T-helper 2 cell treated with Interferon-gamma antibody and Interleukin-4, amounts not matched to agents 100 ng/mL and 5 ng/mL, for 36 hours (primary cell): ENCODE results near the gene LILRB4. TPM values are rescaled to one million over a fixed set of nuclear protein-coding genes. Genes with fewer than 3 reads are reported as not detected.
"Not testable (repeated sequence)": the region's sequence is repeated elsewhere in the genome, so short reads cannot be mapped to it uniquely, and the experiment has no call there.

ENCODE experiments used
- intact Hi-C: fragments of 100-400 bp; cut with micrococcal nuclease; formaldehyde crosslinking; loops from one replicate; pipeline ENCODE4 v1.15.1; 2023
- total RNA-seq: library from RNA; stranded (reverse); gene quantifications from 2 replicates; pipeline ENCODE4 v1.2.3, GENCODE V29; 2022

LILRB4 gene
- 0.23 and 0.30 TPM in 2 replicates for total RNA-seq

DNA sequence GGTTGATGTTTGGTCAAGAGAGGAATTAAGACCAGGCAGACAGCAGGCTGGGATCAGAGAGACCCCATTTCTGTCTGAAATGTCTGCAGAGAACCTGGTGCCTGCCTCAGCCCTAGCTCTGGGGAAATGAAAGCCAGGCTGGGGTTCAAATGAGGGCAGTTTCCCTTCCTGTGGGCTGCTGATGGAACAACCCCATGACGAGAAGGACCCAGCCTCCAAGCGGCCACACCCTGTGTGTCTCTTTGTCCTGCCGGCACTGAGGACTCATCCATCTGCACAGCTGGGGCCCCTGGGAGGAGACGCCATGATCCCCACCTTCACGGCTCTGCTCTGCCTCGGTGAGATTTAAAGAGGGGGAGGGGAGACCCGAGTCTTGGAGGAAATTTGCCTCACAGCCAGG, at the start of gene LILRB4:
TSS of gene LILRB4 (plus strand) at position 256 of the 400 bp plus-strand sequence. CDS start at position 305, 49 bp downstream.
- intact Hi-C loops = no loop called here

GRCh38 chr19:54614726-54615125, 48.1 kb upstream of the LILRB4 start:
- intact Hi-C loops = no loop called here

- intact Hi-C loops = no loop called here
Measured at GRCh38 chr19:54616057-54616456, 46.7 kb upstream of the LILRB4 start.

DNA sequence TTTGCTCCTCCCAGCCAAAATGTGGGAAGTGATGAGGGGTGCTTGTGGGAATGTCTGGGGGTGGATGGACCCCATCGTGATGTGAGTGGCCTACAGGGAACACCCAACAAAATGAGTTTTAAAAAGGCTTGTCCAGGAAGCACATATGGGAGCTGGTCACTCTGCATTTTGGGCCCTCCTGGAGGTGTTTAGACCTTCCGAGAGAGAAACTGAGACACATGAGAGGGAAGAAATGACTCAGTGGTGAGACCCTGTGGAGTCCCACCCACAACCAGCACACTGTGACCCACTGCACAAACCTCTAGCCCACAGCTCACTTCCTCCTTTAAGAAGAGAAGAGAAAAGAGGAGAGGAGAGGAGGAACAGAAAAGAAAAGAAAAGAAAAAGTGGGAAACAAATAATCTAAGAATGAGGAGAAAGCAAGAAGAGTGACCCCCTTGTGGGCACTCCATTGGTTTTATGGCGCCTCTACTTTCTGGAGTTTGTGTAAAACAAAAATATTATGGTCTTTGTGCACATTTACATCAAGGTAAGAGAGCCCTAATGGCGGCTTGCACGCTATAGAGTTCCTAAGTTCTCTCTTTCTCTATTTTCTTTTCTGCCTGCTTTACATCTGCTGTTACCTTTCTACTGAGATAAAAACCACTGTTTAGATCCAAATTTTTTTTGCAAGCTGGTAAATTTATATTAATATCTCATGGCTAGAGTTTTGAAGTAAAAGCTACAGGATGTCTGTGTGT, 45.8 kb upstream of the LILRB4 start:
- intact Hi-C loops = no loop called here

DNA sequence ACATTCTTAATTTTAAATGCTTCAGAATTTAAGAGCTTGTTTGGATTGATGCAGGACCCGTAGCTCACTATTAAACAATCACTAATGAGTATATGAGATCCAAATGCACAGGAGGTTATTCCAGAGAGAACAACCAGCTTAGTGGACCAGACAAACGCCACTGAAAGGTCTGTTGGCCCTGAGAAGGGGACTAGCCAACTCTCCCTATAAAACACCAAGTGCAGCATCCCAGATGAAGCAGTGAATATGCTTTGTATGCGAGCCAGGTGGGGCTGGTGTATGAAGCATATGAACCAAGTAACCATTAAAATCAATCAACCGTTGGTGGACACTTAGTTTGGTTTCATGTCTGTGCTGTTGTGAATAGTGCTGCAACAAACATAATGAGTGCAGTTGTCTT, 42.3 kb upstream of the LILRB4 start:
- intact Hi-C loops = no loop called here

GRCh38 chr19:54622431-54622830, 40.4 kb upstream of the LILRB4 start:
- intact Hi-C loops = no loop called here

DNA sequence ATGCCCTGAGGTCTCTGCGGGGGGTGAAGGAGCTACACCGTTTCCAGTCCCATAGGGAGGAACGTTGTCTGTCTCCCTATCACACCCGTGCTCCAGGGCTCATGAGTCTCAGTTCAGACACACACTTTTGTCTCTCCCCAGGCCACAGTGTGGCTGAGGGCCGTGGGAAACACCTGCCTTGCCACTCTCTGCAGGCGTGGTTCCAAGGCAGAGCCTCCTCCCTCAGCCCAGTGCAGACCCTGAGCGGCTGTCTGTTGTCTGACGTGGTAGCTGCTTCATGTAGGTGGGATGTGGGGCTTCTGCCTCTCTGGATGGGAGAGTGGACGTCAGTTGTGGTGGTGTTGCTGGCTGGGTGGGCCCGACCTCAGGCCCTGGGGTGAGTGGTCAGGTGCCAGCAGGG, 38.6 kb upstream of the LILRB4 start:
- intact Hi-C loops = not testable (repeated sequence)

GRCh38 chr19:54624934-54625730, 37.7 kb upstream of the LILRB4 start:
- intact Hi-C loops = not testable (repeated sequence)

- intact Hi-C loops = no loop called here
Measured at GRCh38 chr19:54626757-54627156, 36.0 kb upstream of the LILRB4 start.

DNA sequence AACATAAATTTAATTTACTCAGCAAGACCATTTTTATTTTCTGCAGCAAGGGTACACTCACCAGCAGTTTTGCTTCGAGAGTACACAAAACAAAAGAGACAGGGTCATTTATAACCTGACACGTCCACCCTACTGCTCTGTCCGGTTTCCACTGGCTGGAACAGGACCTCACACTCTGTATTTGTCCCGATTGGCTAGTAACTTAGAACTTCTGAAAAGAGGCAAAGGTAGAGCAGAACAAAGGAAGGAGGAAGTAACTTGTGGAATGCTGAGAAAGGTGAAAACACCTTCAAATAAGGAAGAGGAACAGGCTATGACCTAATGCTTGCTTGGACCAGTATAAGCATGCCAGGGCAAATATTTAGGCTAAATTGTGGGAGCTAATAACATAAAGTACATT, 34.9 kb upstream of the LILRB4 start:
- intact Hi-C loops = not testable (repeated sequence)

DNA sequence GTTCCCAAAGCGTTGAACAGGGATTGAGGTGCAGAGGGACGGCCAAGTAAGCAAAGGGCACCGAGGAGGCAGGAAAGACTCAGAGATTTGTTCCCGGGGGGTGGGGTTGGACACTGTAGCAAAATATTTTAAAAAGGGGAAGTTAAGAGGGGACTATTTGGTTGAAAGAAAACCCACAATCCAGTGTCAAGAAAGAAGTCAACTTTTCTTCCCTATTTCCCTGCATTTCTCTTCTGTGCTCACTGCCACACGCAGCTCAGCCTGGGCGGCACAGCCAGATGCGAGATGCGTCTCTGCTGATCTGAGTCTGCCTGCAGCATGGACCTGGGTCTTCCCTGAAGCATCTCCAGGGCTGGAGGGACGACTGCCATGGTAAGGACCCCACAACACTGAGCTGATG, 32.5 kb upstream of the LILRB4 start, which contains the start of gene LILRB1:
TSS of gene LILRB1 (plus strand) at position 223 of the 400 bp plus-strand sequence. CDS start 590 bp downstream, outside the sequence.
- intact Hi-C loops = loop anchor here (5.0 kb wide), 1 partner anchor 333 kb away; no protein-coding TSS in a partner anchor

DNA sequence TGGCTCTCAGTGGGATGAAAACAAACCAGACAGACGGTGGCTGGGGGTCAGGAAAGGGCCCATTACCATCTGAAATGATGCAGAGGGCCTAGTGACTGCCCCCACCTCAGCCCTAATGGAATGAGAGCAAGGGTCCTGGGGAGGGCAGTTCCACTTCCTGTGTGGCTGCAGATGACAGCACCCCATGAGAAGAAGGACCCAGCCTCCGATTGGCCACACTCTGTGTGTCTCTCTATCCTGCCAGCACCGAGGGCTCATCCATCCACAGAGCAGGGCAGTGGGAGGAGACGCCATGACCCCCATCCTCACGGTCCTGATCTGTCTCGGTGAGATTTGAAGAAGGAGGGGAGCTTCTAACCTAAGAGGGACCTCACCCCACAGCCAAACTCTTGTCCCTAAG, 32.0 kb upstream of the LILRB4 start:
- intact Hi-C loops = loop anchor here (5.0 kb wide), 1 partner anchor 333 kb away; no protein-coding TSS in a partner anchor

DNA sequence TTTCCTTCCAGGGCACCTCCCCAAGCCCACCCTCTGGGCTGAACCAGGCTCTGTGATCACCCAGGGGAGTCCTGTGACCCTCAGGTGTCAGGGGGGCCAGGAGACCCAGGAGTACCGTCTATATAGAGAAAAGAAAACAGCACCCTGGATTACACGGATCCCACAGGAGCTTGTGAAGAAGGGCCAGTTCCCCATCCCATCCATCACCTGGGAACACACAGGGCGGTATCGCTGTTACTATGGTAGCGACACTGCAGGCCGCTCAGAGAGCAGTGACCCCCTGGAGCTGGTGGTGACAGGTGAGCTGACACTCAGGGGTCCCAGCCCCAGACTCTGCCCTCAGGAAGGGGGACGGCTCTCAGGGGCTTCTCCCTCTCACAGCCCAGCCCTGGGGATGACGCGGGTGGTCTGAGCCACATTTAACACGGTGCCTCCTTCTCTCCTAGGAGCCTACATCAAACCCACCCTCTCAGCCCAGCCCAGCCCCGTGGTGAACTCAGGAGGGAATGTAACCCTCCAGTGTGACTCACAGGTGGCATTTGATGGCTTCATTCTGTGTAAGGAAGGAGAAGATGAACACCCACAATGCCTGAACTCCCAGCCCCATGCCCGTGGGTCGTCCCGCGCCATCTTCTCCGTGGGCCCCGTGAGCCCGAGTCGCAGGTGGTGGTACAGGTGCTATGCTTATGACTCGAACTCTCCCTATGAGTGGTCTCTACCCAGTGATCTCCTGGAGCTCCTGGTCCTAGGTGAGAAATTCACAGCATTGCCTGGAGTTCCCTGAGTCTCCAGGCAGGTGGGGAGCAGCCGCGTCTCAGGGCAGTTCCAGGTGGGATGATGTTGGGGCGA, 31.1 kb upstream of the LILRB4 start:
- intact Hi-C loops = loop anchor here (5.0 kb wide), 1 partner anchor 334 kb away; no protein-coding TSS in a partner anchor

DNA sequence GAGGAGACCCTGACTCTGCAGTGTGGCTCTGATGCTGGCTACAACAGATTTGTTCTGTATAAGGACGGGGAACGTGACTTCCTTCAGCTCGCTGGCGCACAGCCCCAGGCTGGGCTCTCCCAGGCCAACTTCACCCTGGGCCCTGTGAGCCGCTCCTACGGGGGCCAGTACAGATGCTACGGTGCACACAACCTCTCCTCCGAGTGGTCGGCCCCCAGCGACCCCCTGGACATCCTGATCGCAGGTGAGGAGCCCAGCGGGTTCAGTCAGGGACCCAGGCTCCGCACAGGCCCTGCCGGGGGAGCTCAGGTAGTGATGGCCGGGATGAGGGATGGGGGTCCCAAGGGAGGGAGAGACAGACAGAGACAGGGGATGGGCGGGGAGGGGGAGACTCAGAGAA, 30.3 kb upstream of the LILRB4 start:
- intact Hi-C loops = loop anchor here (5.0 kb wide), 1 partner anchor 335 kb away; no protein-coding TSS in a partner anchor

GRCh38 chr19:54633401-54633800, 29.4 kb upstream of the LILRB4 start:
- intact Hi-C loops = loop anchor here (5.0 kb wide), 1 partner anchor 336 kb away; no protein-coding TSS in a partner anchor

DNA sequence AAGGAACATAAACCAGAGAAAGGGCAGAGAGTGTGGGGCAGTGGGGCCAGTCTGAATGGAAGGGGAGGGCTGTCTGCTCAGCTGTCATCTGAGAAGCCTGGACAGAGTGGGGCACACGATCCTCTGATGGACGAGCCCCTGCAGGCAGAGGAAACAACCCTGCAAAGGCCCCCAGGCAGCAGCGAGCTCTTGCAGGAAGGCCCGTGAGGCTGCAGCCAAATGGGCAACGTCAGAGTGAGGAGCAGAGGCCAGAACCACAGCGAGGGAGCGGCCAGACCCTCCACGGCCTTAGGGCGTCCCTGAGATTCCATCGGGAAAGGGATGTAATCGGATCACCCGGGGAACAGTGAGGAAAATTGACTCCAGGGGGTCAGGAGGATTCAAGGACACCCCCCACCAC, 26.7 kb upstream of the LILRB4 start:
- intact Hi-C loops = not testable (repeated sequence)

- intact Hi-C loops = no loop called here
Measured at GRCh38 chr19:54638683-54639082, 24.1 kb upstream of the LILRB4 start.

DNA sequence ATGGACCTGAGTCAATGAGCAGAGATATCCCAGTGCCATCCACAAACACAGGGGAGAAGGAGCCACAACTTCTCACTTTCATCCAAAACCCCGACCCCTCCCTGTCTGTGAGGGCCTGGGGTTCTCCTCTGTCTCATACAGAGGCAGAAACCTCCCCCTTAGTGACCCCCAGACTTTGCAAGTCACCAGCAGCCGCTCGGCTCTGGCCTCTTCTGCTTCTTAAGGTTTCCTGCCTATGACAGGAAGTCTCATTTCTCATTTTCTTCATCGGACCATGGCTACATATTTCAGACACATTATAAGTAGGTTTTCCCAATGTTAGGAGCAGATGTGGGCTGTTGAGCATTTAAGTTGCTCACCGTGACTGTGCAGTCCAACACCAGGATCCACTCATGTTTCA, 19.8 kb upstream of the LILRB4 start:
- intact Hi-C loops = not testable (repeated sequence)

- intact Hi-C loops = not testable (repeated sequence)
Measured at GRCh38 chr19:54643583-54643982, 19.2 kb upstream of the LILRB4 start.

DNA sequence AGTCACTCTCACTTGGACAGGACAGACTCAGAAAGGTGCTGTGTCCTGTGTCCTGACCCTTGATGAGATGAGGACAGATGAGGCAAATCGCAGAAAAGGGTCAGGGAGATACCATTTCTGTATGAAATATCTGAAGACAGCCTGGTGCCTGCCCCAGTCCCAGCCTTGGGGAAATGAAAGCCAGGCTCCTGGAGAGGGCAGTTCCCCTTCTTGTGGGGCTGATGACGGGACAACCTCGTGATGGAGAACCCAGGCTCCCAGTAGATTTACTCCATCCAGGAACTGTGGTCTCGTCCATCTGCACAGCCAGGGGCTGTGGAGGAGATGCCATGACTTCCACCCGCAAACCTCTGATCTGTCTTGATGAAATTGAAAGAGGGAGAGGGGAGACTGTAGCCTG, 18.7 kb upstream of the LILRB4 start:
- intact Hi-C loops = no loop called here

DNA sequence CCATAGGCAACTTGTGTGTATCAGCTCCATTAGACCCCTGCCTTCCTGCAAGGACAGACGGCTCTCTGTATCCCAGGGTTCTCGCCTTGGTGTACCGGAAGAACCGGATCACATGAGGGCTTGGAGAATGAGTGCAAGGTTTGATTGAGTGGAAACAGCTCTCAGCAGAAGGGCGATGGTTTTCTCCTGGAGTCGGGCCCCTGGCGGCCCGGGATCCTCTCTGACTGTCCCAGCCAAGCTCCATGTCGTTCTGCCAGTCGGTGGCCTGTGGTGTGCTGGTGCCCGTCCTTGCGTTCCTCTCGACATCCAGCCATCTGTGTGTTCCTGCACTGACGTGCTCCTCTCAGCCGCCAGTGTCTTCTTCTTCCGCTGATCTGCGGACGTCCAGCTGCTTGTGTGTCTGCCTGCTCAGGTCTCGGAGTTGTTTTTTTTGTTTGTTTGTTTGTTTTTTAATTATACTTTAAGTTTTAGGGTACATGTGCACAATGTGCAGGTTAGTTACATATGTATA, 16.4 kb upstream of the LILRB4 start:
- intact Hi-C loops = no loop called here
